NB4 (cell line): ENCODE measurements around the gene LMBRD1.

Experiments
- DNase-seq: peaks from one replicate; pipeline ENCODE4 v3.0.0; 2010; ENCODE audit warnings: low read depth
- H3K4me3 ChIP-seq: one replicate; pipeline ENCODE4 v1.5.1; 2011; ENCODE audit warnings: mild to moderate bottlenecking, low read depth, low read length, moderate library complexity
- MYC ChIP-seq: IDR thresholded peaks from 2 replicates; pipeline ENCODE4 v1.6.1; 2011; ENCODE audit warnings: low read depth, low read length
- POLR2A ChIP-seq: IDR thresholded peaks from 2 replicates; pipeline ENCODE4 v1.6.1; 2011; ENCODE audit warnings: mild to moderate bottlenecking; ENCODE audit not compliant: insufficient read length; ENCODE audit errors: extremely low read depth
- TF ChIP-seq, protein P1 (sequence below): IDR thresholded peaks from one replicate; pipeline ENCODE4 v1.5.1; 2012; ENCODE audit warnings: low read depth, low read length
- TF ChIP-seq, protein P2 (sequence below): IDR thresholded peaks from 2 replicates; pipeline ENCODE4 v1.6.1; 2011; ENCODE audit warnings: low read depth, low read length

LMBRD1 gene

DNA sequence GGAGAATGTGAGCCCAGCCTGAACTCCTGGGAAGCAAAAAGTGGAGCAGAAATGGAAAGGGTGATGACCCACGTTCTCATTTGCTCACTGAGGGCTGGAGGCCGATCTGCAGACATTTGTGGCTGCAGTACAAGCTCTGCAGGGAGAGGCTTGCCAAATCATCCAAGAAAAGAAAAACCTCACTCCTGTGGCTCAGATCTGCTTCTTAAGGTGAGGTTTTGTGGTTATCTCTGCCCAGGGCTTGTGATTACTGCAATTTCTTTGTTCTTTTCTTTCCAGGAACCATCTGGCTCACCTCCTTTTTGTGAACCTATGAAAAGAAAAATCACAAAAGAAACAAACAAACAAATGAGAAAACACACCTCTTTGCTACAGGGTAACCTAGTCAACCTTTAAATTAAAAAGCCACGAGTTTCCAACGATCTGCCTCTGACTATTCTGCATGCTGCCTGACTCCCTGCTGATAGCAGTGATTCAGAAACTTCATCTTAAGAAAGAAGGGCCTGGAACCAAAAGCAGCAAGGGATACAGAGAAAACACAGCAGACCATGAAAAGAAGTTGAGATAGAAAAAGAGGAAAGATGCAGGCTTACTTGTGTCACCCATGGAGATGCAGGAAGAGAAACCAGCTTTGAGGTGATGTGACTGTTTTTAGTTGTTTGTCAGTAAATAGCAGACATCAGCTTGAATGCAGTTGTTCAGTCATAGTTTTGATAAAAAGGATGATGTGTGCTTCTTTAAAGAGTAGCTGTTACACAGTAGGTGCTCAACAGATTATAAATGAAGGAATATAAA is 165.1 kb downstream of the LMBRD1 start:
- TF ChIP-seq, protein P1, sequence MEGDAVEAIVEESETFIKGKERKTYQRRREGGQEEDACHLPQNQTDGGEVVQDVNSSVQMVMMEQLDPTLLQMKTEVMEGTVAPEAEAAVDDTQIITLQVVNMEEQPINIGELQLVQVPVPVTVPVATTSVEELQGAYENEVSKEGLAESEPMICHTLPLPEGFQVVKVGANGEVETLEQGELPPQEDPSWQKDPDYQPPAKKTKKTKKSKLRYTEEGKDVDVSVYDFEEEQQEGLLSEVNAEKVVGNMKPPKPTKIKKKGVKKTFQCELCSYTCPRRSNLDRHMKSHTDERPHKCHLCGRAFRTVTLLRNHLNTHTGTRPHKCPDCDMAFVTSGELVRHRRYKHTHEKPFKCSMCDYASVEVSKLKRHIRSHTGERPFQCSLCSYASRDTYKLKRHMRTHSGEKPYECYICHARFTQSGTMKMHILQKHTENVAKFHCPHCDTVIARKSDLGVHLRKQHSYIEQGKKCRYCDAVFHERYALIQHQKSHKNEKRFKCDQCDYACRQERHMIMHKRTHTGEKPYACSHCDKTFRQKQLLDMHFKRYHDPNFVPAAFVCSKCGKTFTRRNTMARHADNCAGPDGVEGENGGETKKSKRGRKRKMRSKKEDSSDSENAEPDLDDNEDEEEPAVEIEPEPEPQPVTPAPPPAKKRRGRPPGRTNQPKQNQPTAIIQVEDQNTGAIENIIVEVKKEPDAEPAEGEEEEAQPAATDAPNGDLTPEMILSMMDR, result no peak
- no peak for TF ChIP-seq MYC
- no peak for TF ChIP-seq POLR2A
- TF ChIP-seq, protein P2, sequence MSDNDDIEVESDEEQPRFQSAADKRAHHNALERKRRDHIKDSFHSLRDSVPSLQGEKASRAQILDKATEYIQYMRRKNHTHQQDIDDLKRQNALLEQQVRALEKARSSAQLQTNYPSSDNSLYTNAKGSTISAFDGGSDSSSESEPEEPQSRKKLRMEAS, result no peak
- no peak overlapping the region for H3K4me3 ChIP-seq
- no peak for DNase-seq

DNA sequence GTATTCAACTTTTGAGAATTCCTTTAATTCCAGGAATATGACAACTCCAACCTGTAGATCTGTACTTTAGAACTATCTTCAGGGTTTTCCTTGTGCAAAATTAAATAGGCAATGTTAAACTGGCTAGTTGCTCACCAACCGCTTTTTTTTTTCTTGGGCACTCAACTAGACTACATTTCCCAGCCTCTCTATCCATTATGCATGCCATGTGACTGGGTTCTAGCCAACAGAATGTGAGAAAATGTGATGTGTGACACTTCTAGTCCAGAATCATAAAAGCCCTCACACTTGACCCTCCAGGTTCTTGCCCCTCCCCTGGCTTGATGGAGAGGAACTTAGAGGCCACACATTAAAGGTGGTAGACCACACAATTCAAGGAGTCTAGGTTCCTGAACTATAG is 166.0 kb downstream of the LMBRD1 start:
- TF ChIP-seq, protein P1, result no peak
- TF ChIP-seq POLR2A, result no peak
- TF ChIP-seq, protein P2, result no peak
- no peak for TF ChIP-seq MYC
- no peak overlapping the region for H3K4me3 ChIP-seq
- no peak for DNase-seq

DNA sequence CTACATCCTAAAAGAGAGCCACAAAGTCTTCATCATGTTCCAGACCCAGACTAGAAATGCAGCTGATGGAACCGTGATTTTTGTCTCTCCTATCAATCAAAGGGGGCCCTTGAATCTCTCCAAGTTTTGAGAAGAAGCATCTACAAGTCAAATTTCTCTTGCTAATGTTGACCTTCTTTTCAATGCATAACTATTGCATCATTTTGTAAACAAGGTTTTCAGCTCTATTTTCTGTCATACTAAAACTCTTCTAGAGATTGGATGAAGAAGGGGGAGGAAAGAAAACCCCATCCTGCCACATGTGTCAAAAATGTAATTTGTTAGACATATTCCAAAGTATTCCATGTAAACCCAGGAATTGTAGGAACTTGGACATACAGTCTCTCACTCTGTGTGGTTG is 169.2 kb downstream of the LMBRD1 start:
- DNase-seq, result no peak
- no peak overlapping the region for H3K4me3 ChIP-seq
- no peak for TF ChIP-seq POLR2A
- TF ChIP-seq, protein P2, result no peak
- no peak for TF ChIP-seq MYC
- TF ChIP-seq, protein P1, result no peak

DNA sequence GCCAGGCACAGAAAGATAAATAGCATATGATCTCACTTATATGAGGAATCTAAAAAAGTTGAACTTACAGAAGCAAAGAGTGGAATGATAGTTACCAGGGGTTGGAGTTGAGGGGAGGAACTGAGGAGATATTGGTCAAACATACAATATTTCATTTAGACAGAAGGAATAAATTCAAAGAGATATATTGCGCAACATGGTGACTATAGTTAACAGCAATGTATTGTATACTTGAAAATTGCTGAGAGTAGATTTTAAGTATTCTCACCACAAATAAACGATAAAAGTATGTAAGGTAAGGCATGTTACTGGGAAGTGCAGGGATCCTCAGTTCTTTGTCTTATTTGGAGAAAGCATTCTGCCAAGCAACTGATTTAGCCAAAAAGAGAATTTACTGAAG is 171.9 kb downstream of the LMBRD1 start:
- TF ChIP-seq MYC (no peak), POLR2A (no peak)
- TF ChIP-seq, protein P2, result no peak
- TF ChIP-seq, protein P1, result no peak
- H3K4me3 ChIP-seq, result no peak overlapping the region
- no peak for DNase-seq
